Activated CD8-positive, alpha-beta T cell treated with anti-CD3 and anti-CD28 coated beads for 36 hours (primary cell): ENCODE data around the gene GSAP. TPM values are rescaled to one million over a fixed set of nuclear protein-coding genes. Genes with fewer than 3 reads are reported as not detected.

ENCODE experiments used
- ATAC-seq: fragments of 200-7000 bp; cut with Tn5 transposase; one replicate; pipeline ENCODE4 v1.10.0; 2021; ENCODE audit warnings: mild to moderate bottlenecking, moderate library complexity
- CTCF ChIA-PET: fragments of 350-600 bp; sonication (Branson Sonifier 250); formaldehyde crosslinking; loops from one replicate; lab custom pipeline; 2021; ENCODE audit warnings: antibody characterized with exemption; lab: Charles Lee
- POLR2A ChIA-PET: fragments of 350-600 bp; sonication (Branson Sonifier 250); formaldehyde crosslinking; loops from one replicate; lab custom pipeline; 2021; ENCODE audit warnings: antibody characterized with exemption; lab: Charles Lee
- DNase-seq: peaks from one replicate; pipeline ENCODE4 v3.0.0-alpha.2; 2020
- H3K27ac Mint-ChIP-seq: one replicate; pipeline ENCODE4 v1.8.0; 2021; ENCODE audit warnings: mild to moderate bottlenecking, mixed read lengths
- H3K27me3 Mint-ChIP-seq: one replicate; pipeline ENCODE4 v1.8.0; 2021; ENCODE audit warnings: mixed read lengths
- H3K36me3 Mint-ChIP-seq: one replicate; pipeline ENCODE4 v1.8.0; 2021; ENCODE audit warnings: low read depth, mixed read lengths
- H3K4me1 Mint-ChIP-seq: one replicate; pipeline ENCODE4 v1.8.0; 2021; ENCODE audit warnings: low read depth, mixed read lengths
- H3K4me3 Mint-ChIP-seq: one replicate; pipeline ENCODE4 v1.8.0; 2021; ENCODE audit warnings: mild to moderate bottlenecking, moderate library complexity, mixed read lengths
- H3K9me3 Mint-ChIP-seq: one replicate; pipeline ENCODE4 v1.8.0; 2021; ENCODE audit warnings: mixed read lengths
- CTCF ChIP-seq: fragments of 200-600 bp; IDR thresholded peaks from one replicate; pipeline ENCODE4 v1.8.0; 2022; ENCODE audit warnings: antibody characterized with exemption, mild to moderate bottlenecking
- intact Hi-C: fragments of 100-400 bp; cut with micrococcal nuclease; formaldehyde crosslinking; loops from one replicate; pipeline ENCODE4 v1.10.0; 2022
- total RNA-seq, 2 experiments: library from RNA; stranded (reverse); gene quantifications; one replicate each; pipeline ENCODE4 v1.2.3, GENCODE V29; 2021

The GSAP gene
- total RNA-seq, 2 experiments from 2014 or later: 1.9 to 3.0 TPM

- CTCF ChIA-PET: interaction anchor here (1.0 to 2.8 kb wide), 5 partner anchors 13 to 80 kb away, joined by 3 to 19 read pairs (median 3); no protein-coding TSS in a partner anchor
- H3K4me3 Mint-ChIP-seq: peak overlapping the region; percentile 34
- H3K36me3 Mint-ChIP-seq: no peaks in the 10 kb centered on the region
- TF ChIP-seq CTCF: no peak
- ATAC-seq (peak; percentile 21), DNase-seq (peak; percentile 59)
- H3K27ac Mint-ChIP-seq: peak overlapping the region; percentile 78
- intact Hi-C loops: no loop called here
- POLR2A ChIA-PET: interaction anchor here (0.7 kb wide), 1 partner anchor 10 kb away, joined by 4 read pairs; no protein-coding TSS in a partner anchor
- no peaks in the 10 kb centered on the region for H3K27me3 Mint-ChIP-seq
- peaks cover 54% of the 10 kb centered on the region for H3K4me1 Mint-ChIP-seq
- H3K9me3 Mint-ChIP-seq: no peaks in the 10 kb centered on the region
These were observed 88.1 kb downstream of the GSAP start for GRCh38 chr7:77327932-77328628.

GRCh38 chr7:77327067-77327931, 88.8 kb downstream of the GSAP start:
- Mint-ChIP-seq H3K27me3 (no peaks in the 10 kb centered on the region), H3K4me3 (peak overlapping the region; percentile 34), H3K9me3 (no peaks in the 10 kb centered on the region), H3K36me3 (no peaks in the 10 kb centered on the region), H3K4me1 (peaks cover 54% of the 10 kb centered on the region), H3K27ac (peak overlapping the region; percentile 78)
- ChIA-PET CTCF (interaction anchor here (1.0 to 2.8 kb wide), 3 partner anchors 26 to 80 kb away, joined by 3 to 19 read pairs (median 4); no protein-coding TSS in a partner anchor), POLR2A (interaction anchor here (0.7 kb wide), 1 partner anchor 9 kb away, joined by 4 read pairs; no protein-coding TSS in a partner anchor)
- no peak for TF ChIP-seq CTCF
- DNase-seq: no peak
- intact Hi-C loops: no loop called here
- no peak for ATAC-seq

GRCh38 chr7:77326131-77326530, 90.0 kb downstream of the GSAP start:
- TF ChIP-seq CTCF: no peak
- DNase-seq (no peak), ATAC-seq (no peak)
- H3K4me1 Mint-ChIP-seq: peaks cover 45% of the 10 kb centered on the region
- ChIA-PET POLR2A (no interaction called here), CTCF (interaction anchor here (1.6 kb wide), 1 partner anchor 53 kb away, joined by 4 read pairs; no protein-coding TSS in a partner anchor)
- no peaks in the 10 kb centered on the region for H3K9me3 Mint-ChIP-seq
- no peak overlapping the region for H3K27ac Mint-ChIP-seq
- H3K4me3 Mint-ChIP-seq: no peak overlapping the region
- no peaks in the 10 kb centered on the region for H3K36me3 Mint-ChIP-seq
- intact Hi-C loops: no loop called here
- H3K27me3 Mint-ChIP-seq: no peaks in the 10 kb centered on the region

- no peak for ATAC-seq
- no peaks in the 10 kb centered on the region for H3K9me3 Mint-ChIP-seq
- POLR2A ChIA-PET: no interaction called here
These were observed 94.8 kb downstream of the GSAP start for GRCh38 chr7:77321300-77321699.

More at GRCh38 chr7:77321300-77321699, 94.8 kb downstream of the GSAP start:
- DNase-seq: no peak
- peaks cover 12% of the 10 kb centered on the region for H3K36me3 Mint-ChIP-seq
- CTCF ChIA-PET: interaction anchor here (3.1 kb wide), 1 partner anchor 74 kb away, joined by 9 read pairs; no protein-coding TSS in a partner anchor
- H3K27me3 Mint-ChIP-seq: no peaks in the 10 kb centered on the region
- no peak overlapping the region for H3K27ac Mint-ChIP-seq
- H3K4me3 Mint-ChIP-seq: no peak overlapping the region
- no peak for TF ChIP-seq CTCF
- H3K4me1 Mint-ChIP-seq: peaks cover 5% of the 10 kb centered on the region
- intact Hi-C loops: no loop called here
